DMS 273 treated with DMSO at 0.1 percent for 48 hours (cell line): ENCODE measurements around the gene SPRR4.

Experiments used
- DNase-seq: peaks from one replicate; lab custom pipeline; 2025; lab: John Stamatoyannopoulos, UW

SPRR4 gene

GRCh38 chr1:152970495-152970894 lies at the start of gene SPRR4:
TSS of gene SPRR4 (plus strand) at chr1:152970648. CDS start at chr1:152971891, 1,243 bp downstream.
- no peak for DNase-seq

GRCh38 chr1:152924191-152924590 lies 46.3 kb upstream of the SPRR4 start:
- no peak for DNase-seq

GRCh38 chr1:152926091-152926490 lies 44.4 kb upstream of the SPRR4 start:
- no peak for DNase-seq

- no peak for DNase-seq
Observed at GRCh38 chr1:152928671-152929070, 41.8 kb upstream of the SPRR4 start.

GRCh38 chr1:152932170-152932811 lies 38.2 kb upstream of the SPRR4 start:
- no peak for DNase-seq

- no peak for DNase-seq
Observed at GRCh38 chr1:152933196-152933595, 37.3 kb upstream of the SPRR4 start.

GRCh38 chr1:152940614-152941013 lies 29.8 kb upstream of the SPRR4 start:
- DNase-seq: no peak

- no peak for DNase-seq
Observed at GRCh38 chr1:152941037-152941711, 29.3 kb upstream of the SPRR4 start.

- no peak for DNase-seq
Observed at GRCh38 chr1:152942161-152942560, 28.3 kb upstream of the SPRR4 start.

GRCh38 chr1:152946248-152946647 lies 24.2 kb upstream of the SPRR4 start:
- DNase-seq: no peak

- DNase-seq: no peak
Observed at GRCh38 chr1:152946651-152947256, 23.7 kb upstream of the SPRR4 start, which contains the start of gene SPRR5. TSS of gene SPRR5 (plus strand) at chr1:152947206. CDS start at chr1:152948555, 1,349 bp downstream.

- no peak for DNase-seq
Observed at GRCh38 chr1:152951711-152952110, 18.7 kb upstream of the SPRR4 start.

- no peak for DNase-seq
Observed at GRCh38 chr1:152953761-152954160, 16.7 kb upstream of the SPRR4 start.

- DNase-seq: no peak
Observed at GRCh38 chr1:152954436-152954835, 16.0 kb upstream of the SPRR4 start.

GRCh38 chr1:152957561-152957960 lies 12.9 kb upstream of the SPRR4 start:
- no peak for DNase-seq

GRCh38 chr1:152959273-152959672 lies 11.2 kb upstream of the SPRR4 start:
- DNase-seq: no peak

GRCh38 chr1:152959801-152960451 lies 10.5 kb upstream of the SPRR4 start:
- no peak for DNase-seq

GRCh38 chr1:152960452-152961044 lies 9.9 kb upstream of the SPRR4 start:
- no peak for DNase-seq

- DNase-seq: no peak
Observed at GRCh38 chr1:152961226-152961891, 9.1 kb upstream of the SPRR4 start.

GRCh38 chr1:152962876-152963415 lies 7.5 kb upstream of the SPRR4 start:
- DNase-seq: no peak

- no peak for DNase-seq
Observed at GRCh38 chr1:152964536-152964935, 5.9 kb upstream of the SPRR4 start.
